HUES6 (cell line): ENCODE data around the gene GNB1L.

Experiments
- H3K27ac ChIP-seq: 2 replicates; pipeline ENCODE4 v1.7.0; 2013; ENCODE audit warnings: low read depth, mild to moderate bottlenecking, low read length, inconsistent platforms
- H3K27me3 ChIP-seq: 2 replicates; pipeline ENCODE4 v1.6.1; 2013; ENCODE audit warnings: low read length; ENCODE audit not compliant: control insufficient read depth, insufficient read depth
- H3K36me3 ChIP-seq: 2 replicates; pipeline ENCODE4 v1.6.1; 2013; ENCODE audit warnings: low read length; ENCODE audit not compliant: control insufficient read depth, insufficient read depth
- H3K4me1 ChIP-seq: 2 replicates; pipeline ENCODE4 v1.6.1; 2013; ENCODE audit warnings: low read length; ENCODE audit not compliant: control insufficient read depth, insufficient read depth
- H3K4me3 ChIP-seq: 2 replicates; pipeline ENCODE4 v1.5.1; 2013; ENCODE audit warnings: low read depth, low read length
- H3K9ac ChIP-seq: one replicate; pipeline ENCODE4 v1.6.1; 2013; ENCODE audit warnings: mild to moderate bottlenecking, low read length
- H3K9me3 ChIP-seq: 2 replicates; pipeline ENCODE4 v1.6.1; 2013; ENCODE audit warnings: low read depth, low read length; ENCODE audit not compliant: control insufficient read depth, insufficient read depth

Gene GNB1L

DNA sequence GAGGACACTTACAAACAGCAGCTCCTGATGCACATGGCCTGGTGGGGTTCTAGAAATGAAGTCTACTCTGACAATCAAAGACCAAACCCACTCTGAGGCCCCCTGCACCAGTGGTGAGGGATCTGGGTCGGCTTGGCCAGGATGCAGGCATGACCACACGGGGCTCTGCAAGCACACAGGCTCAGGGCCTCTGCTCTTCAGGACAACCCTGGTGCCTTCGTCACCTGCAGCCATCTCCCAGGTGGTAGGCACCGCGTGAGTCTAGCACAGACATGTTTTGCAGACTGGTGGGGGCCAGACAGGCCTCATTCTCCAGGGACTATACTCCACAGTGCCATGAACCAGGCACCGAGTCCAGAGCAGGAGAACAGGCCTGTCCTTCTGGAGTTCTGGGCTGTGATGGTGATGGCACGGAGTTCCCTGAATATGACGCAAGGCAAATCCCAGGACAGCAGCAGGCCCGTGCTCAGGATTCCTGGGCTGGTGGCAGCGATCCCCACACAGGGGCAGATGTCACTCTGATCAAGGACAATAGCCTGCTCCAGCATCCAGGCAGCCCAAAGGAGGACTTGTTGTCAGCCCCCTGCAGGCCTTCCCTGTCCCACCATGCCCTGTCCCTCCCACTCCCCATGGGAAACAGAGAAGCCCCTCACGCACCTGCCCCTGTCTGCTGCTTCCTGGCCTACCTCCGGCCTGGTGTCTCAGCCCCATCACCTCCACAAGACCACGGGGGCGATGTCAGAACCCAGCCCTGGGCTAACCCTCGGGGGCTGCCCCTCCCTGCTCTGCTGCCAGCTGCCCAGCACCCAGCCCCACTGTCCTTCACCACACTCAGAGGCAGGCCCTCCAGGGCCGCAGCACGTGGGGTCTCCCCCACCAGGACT, 36.1 kb downstream of the GNB1L start:
- no peak overlapping the region for H3K9ac ChIP-seq

DNA sequence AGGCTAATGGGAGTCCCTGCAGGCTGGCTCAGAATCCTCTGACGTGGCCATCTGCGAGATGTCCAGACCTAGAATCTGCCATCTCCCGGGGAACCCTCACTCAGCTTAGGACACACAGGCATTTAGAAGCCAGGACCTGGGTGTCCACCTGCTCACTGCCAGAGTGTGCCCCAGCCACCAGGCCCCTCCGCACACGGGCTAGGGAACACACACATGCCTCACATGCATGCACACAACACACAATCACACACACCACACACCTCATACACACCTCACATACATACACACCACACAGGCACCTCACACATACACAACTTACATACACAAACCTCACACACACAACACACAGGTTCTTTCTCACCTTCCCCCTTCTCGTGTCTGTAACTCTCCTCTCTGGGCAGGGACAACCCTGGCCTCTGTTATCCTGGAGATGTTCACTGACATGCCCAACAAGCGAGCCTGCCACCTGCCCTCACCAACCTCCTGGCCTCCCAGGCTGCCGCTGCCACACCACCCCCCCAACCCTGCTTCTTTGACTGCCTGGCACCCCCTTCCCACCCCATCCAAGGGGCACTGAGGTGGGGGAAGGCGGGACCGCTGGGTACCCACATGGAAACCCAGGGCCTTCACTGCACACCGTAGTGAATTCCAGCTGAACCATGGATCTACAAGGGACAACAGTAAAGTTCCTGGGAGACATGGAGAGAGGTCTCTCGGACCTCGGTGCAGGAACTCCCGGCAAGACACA, 38.1 kb downstream of the GNB1L start:
- Histone ChIP-seq H3K4me3 (no peak overlapping the region), H3K9me3 (no peaks in the 10 kb centered on the region), H3K36me3 (peaks cover 4% of the 10 kb centered on the region), H3K9ac (no peak overlapping the region), H3K27ac (no peak overlapping the region), H3K4me1 (no peaks in the 10 kb centered on the region), H3K27me3 (no peaks in the 10 kb centered on the region)

More for the DNA sequence above, 36.1 kb downstream of the GNB1L start:
- Histone ChIP-seq H3K36me3 (no peaks in the 10 kb centered on the region; the same call in none of the 2 replicates), H3K9me3 (no peaks in the 10 kb centered on the region), H3K27ac (no peak overlapping the region), H3K27me3 (no peaks in the 10 kb centered on the region), H3K4me3 (no peak overlapping the region), H3K4me1 (no peaks in the 10 kb centered on the region)

DNA sequence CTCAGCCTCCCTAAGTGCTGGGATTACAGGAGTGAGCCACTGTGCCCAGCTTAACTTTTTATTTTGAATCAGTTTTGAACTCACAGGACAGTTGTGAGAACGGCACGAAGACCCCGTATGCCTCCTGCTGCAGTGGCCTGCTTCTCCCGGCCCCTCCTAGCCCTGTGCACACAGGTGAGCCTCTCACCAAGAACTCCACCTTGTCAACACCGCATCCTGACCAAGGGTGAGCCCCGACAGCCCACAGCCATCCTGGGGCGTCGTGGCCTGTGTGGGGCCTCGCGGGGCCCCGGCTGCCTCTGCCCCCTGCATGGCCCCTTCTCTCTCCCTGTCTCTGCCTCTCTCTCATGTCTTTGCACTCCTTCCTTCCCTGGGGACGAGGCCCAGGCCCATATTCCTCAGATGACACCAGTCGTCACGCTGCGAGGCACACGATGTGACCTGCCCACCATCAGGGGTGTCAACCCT, 38.8 kb downstream of the GNB1L start:
- H3K27ac ChIP-seq, result no peak overlapping the region
- H3K9me3 ChIP-seq, result no peaks in the 10 kb centered on the region
- no peaks in the 10 kb centered on the region for H3K27me3 ChIP-seq
- H3K4me1 ChIP-seq, result no peaks in the 10 kb centered on the region
- H3K4me3 ChIP-seq, result no peak overlapping the region
- H3K9ac ChIP-seq, result no peak overlapping the region
- peaks cover 4% of the 10 kb centered on the region for H3K36me3 ChIP-seq

DNA sequence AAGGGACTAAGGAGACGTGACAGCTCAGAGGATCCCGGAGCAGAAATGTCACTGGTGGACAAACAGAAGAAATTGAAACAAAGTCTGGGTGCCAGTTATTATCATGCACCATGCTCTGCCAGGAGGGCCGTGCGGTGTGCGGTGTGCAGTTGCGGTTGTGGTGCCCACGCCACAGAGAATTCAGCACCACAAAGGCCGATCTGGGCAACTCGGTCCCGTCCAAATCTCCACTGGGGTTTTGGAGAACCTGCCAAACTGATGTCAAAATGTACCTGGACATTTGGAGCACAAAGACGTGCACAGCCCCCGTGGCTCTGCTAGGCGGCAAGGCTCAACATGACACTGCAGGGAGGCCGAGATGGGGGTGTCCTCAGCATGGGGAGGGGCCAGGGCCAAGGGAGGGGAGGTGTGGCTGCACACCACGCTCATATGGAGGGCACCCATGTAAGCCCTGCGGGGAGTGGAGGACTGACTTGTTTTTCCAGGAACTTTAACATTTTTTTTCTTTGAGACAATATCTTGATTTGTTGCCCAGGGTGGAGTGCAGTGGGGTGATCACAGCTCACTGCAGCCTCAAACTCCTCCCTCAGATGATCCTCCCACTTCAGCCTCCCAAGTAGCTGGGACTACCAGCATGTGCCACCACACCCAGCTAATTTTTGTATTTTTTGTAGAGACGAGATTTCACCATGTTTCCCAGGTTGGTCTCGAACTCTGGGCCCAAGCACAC, 39.4 kb downstream of the GNB1L start:
- H3K4me3 ChIP-seq, result no peak overlapping the region
- H3K27me3 ChIP-seq, result no peaks in the 10 kb centered on the region
- no peaks in the 10 kb centered on the region for H3K9me3 ChIP-seq
- H3K4me1 ChIP-seq, result no peaks in the 10 kb centered on the region
- peaks cover 4% of the 10 kb centered on the region for H3K36me3 ChIP-seq
- H3K9ac ChIP-seq, result no peak overlapping the region
- no peak overlapping the region for H3K27ac ChIP-seq

DNA sequence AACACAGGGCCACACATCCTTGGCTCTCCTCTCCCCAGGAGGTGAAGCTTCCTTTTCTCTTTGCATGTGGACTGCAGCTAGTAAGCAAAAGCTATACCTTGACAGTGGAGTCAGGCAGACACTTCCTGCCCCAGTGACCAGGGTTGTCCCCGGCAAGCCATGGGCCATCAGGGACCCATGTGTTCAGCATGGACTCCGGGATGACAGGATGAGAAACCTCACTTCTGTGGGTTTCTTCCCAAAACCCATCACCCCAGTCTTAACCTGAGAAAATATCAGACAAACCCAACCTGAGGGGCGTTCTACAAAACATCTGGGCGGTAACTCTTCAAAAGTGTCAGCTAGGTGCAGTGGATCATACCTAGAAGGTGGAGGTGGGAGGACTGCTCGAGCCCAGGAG, 40.2 kb downstream of the GNB1L start:
- H3K4me3 ChIP-seq, result no peak overlapping the region
- no peak overlapping the region for H3K9ac ChIP-seq
- H3K36me3 ChIP-seq, result peaks cover 4% of the 10 kb centered on the region
- H3K27me3 ChIP-seq, result no peaks in the 10 kb centered on the region
- H3K9me3 ChIP-seq, result no peaks in the 10 kb centered on the region
- no peak overlapping the region for H3K27ac ChIP-seq
- H3K4me1 ChIP-seq, result no peaks in the 10 kb centered on the region

DNA sequence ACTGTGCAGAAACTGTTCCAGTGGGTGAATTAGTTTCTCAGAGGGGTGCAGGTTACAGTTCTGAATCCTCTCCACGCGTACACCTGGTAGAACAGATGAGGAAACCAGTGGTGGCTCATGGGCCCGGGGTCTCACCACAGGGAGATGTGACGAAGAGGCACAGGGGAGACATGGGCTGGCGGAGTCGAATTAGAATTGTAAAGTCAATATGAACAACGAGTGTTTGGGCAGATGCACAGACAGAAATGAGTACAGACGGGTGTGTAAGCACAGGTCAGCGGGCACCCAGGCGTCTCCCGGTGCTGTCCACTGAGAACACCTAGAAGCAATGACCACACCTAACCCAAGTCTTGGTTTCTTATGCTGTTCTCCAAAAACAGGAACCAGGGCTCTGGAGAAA, 41.8 kb downstream of the GNB1L start:
- Histone ChIP-seq H3K9me3 (no peaks in the 10 kb centered on the region), H3K27ac (no peak overlapping the region), H3K36me3 (peaks cover 4% of the 10 kb centered on the region), H3K9ac (no peak overlapping the region), H3K27me3 (no peaks in the 10 kb centered on the region), H3K4me1 (no peaks in the 10 kb centered on the region), H3K4me3 (no peak overlapping the region)

DNA sequence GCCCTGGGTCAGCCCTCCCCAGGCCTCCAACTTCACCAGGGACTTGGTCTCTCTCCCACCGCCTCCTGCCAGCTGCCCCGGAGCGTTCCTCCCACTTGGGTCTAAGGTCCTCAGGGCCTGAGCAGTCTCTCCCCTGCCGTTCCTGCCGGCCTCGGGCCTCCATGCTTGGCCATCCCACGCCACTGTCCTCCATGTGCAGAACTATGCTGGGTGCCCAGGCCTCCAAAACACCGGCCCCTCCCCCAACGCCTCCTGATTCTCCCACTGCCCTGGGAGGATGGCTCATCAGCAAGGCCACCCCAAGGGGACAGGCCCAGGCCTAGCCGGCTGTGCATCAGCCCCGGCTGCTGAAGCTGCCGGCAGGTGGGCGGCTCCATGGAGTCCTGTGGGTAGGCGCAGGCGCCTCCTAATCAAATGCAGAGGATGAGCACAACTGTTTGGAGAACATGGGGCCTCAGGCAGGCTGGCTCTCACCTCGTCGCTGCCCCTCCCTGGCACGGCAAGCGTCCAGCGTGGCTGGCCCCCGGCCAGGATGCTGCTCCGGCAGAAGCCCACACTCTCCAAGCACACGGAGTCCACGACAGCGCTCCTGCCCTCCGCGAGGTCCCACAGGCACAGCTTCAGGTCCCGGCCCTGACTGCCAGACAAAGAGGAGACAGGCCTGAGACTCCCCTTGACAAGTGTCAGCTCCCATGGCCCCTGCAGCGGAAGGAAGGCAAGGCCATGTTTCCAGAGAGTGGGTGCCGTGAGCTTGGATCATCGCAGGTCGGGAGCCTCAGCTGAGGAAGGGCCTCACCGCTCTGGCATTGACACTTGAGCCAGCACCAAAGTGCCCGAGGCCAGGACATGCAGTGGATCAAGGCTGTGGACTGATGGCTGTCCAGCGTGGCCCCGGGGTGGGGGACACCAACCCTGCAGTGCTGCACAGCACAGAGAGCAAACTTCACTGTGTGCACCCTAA, 42.6 kb downstream of the GNB1L start:
- Histone ChIP-seq H3K9me3 (no peaks in the 10 kb centered on the region), H3K4me1 (no peaks in the 10 kb centered on the region), H3K9ac (no peak overlapping the region), H3K27ac (no peak overlapping the region; the same call in 1 of the 2 replicates), H3K36me3 (peaks cover 4% of the 10 kb centered on the region), H3K4me3 (no peak overlapping the region), H3K27me3 (no peaks in the 10 kb centered on the region)

DNA sequence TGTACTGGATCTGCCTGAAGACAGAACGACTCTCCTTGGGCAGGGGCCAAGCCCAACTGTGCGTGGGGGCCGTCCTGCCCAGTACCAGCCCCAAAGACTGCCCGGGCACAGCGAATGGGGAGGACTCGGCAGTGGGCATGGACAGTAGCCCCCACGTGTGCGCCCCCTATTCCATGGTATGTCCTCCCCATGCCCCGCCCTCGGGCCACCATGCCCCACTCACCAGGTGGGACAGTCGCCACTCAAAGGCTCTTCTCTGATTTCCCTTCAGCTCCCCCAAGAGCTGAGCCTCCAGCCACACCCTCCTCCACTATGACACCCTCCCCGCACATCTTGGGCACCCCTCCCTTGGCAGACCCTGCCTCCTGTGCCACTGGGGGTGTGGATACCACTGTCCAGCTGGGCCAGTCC, 43.5 kb downstream of the GNB1L start:
- Histone ChIP-seq H3K36me3 (peaks cover 6% of the 10 kb centered on the region), H3K9ac (no peak overlapping the region), H3K27me3 (no peaks in the 10 kb centered on the region), H3K4me1 (peaks cover 6% of the 10 kb centered on the region; the same call in 1 of the 2 replicates), H3K27ac (no peak overlapping the region), H3K4me3 (no peak overlapping the region), H3K9me3 (no peaks in the 10 kb centered on the region)

DNA sequence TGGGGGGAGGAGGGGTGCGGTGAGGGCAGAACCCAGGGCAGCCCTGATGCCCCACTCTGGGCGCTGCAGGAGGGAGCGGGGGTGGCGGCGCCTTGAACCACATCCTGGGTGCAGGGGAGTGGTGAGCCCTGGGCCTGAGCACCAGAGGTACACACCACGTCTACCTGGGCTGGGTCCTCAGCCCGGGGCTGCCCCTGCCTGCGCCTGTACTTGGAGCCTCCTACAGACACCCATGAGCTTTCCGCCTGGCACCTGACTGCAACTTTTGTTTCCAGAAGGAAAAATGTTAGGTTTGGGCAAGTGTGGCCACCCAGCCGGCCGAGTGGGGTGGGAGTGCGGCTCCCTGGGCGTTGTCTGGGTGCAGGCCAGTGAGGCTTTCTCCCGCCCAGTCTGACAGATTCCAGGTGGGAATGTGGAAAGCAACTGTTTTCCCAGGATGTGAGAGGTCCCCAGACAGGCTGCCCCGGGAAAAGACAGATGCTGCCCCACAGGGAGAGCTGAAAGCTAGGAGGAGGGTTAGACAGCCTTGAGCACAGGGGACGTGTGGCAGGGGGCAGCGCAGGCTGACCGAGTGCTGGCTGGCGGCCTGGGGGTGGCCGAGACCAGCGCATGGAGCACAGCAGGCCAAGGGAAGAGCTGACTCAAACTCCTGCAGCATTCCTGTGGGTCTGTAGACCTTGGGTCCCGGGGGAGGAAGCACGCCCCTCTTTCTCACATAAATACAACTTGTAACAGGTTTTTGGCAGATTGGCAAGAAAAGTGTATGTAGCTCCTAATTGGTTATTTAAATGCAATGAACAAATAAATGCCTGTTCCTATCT, 44.1 kb downstream of the GNB1L start:
- Histone ChIP-seq H3K27me3 (no peaks in the 10 kb centered on the region), H3K9me3 (no peaks in the 10 kb centered on the region), H3K36me3 (peaks cover 11% of the 10 kb centered on the region), H3K4me1 (peaks cover 6% of the 10 kb centered on the region; the same call in 1 of the 2 replicates), H3K9ac (no peak overlapping the region), H3K27ac (no peak overlapping the region), H3K4me3 (no peak overlapping the region)
